Measurements from ENCODE around the gene RGS16. TPM values are rescaled to one million over a fixed set of nuclear protein-coding genes. Genes with fewer than 3 reads are reported as not detected.

RGS16 gene
- total and polyA plus RNA-seq, 2 of the 13 experiments (the other 11 are each of a cell fraction or from before 2014, with no cell fraction given): not detected

GRCh38 chr1:182601416-182601786 lies 2.8 kb downstream of the RGS16 start (continued):
- no peak for TF ChIP-seq POLR2AphosphoS5 (IDR thresholded peaks at IDR 0.05; ENCODE audit: low read depth, low read length)

DNA sequence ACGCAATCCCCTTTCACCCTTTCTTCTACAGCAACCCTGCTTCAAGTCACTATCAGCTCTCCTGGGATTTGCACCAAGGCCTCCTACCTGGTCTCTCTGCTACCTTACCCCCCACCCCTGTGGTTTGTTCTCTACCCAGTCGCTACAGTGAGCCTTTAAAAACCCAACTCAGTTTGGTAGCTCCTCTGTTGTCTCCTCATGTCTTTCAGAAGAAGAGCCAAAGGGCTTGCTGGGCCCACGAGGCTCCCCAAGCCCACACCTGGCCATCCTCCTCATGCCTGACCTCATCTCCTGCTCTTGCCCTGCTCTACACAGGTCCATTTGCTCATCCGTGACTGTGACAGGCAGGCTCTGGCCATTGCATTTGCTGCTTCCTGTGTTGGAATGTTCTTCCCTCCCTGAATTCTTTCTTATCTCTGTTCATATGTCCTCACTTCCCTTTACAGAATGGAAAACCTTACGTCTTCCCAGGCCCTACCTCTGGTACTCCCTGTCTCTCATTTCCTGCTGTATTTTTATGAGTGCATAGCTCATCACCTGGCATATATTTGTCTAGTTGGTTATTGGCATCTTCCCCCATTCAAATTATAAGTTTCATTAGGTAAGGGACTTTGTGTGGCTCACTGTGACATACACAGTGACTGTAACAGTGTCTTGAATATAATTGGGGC lies 3.3 kb downstream of the RGS16 start:
- DNase-seq (ENCODE audit: low spot score): no peak
- ChIA-PET POLR2A (no interaction called here), CTCF (ENCODE audit: low intra/inter-chr PET ratio, low total read pairs) (interaction anchor here (1.3 to 2.5 kb wide), 4 partner anchors 182 to 517 kb away, joined by 3 to 44 read pairs (median 5); no protein-coding TSS in a partner anchor)
- Histone ChIP-seq H3K4me3 (replicated peaks in 1 of 3; ENCODE audit: insufficient read depth in 1 of 3, low read depth in 2 of 3, low read length in 3 of 3) (no peak overlapping the region), H3K36me3 (replicated peaks in 1 of 2; ENCODE audit: control insufficient read depth in 1 of 2, insufficient read depth in 2 of 2, low read length in 2 of 2) (no peaks in the 10 kb centered on the region), H3K9ac (ENCODE audit: insufficient read depth, low read depth, low read length) (no peak overlapping the region), H3K27me3 (ENCODE audit: control insufficient read depth in 1 of 2, insufficient read depth in 2 of 2, low read length in 2 of 2) (peaks cover 3 to 14% of the 10 kb centered on the region in 2 experiments; a peak in 3 of 5 replicates), H3K79me2 (ENCODE audit: insufficient read depth, low read length) (no peaks in the 10 kb centered on the region), H3K4me1 (ENCODE audit: insufficient read depth, low read length) (no peaks in the 10 kb centered on the region), H3K9me3 (ENCODE audit: low read length) (no peaks in the 10 kb centered on the region), H2AFZ (ENCODE audit: low read length) (no peak overlapping the region), H3K4me2 (ENCODE audit: low read depth, low read length) (no peak overlapping the region), H3K27ac (ENCODE audit: extremely low read length, insufficient read depth, low read length) (no peak overlapping the region), H4K20me1 (ENCODE audit: insufficient read depth, low read length) (no peaks in the 10 kb centered on the region)
- WGBS (ENCODE audit: low lambda C conversion rate): 18% methylated on average over 5 of the region's 5 CpGs
- no peak for FAIRE-seq
- in situ Hi-C loops (cut with HindIII; ENCODE audit: extremely low pct_ligation_motif_present, low pct_unique_long_range_greater_than_20kb): loop anchor here (5.0 kb wide), 1 partner anchor 186 kb away; the partner anchor contains the start of gene NPL
- intact Hi-C loops (cut with micrococcal nuclease; ENCODE audit: unreplicated experiment): loop anchor here (1.0 kb wide), 2 partner anchors 181 to 205 kb away; no protein-coding TSS in a partner anchor
- ATAC-seq: no peak
- no TSS peak for BruUV-seq (replicated peaks)
- no peak for TF ChIP-seq JUND (CRISPR knock-in tag; IDR thresholded peaks at IDR 0.05)
- no peak for TF ChIP-seq ZNF7 (CRISPR knock-in tag; IDR thresholded peaks at IDR 0.05)
- TF ChIP-seq ZNF207 (IDR thresholded peaks at IDR 0.05; ENCODE audit: borderline replicate concordance): no peak
- no peak for TF ChIP-seq ZNF557 (CRISPR knock-in tag; IDR thresholded peaks at IDR 0.05)
- TF ChIP-seq AHR (CRISPR knock-in tag; IDR thresholded peaks at IDR 0.05): no peak
- no peak for TF ChIP-seq ZNF75D (CRISPR knock-in tag; IDR thresholded peaks at IDR 0.05; ENCODE audit: borderline replicate concordance)
- no peak for TF ChIP-seq CBX2 (IDR thresholded peaks at IDR 0.05; ENCODE audit: low read depth, low read length)
- no peak for TF ChIP-seq CBX2 (CRISPR knock-in tag; IDR thresholded peaks at IDR 0.05; ENCODE audit: low read depth)
- no peak for TF ChIP-seq SIN3A (IDR thresholded peaks at IDR 0.05; ENCODE audit: borderline replicate concordance, low read depth, low read length)
- no peak for TF ChIP-seq FOXK1 (CRISPR knock-in tag; IDR thresholded peaks at IDR 0.05; ENCODE audit: borderline replicate concordance, low read depth)
- TF ChIP-seq ZNF772 (CRISPR knock-in tag; IDR thresholded peaks at IDR 0.05): no peak
- TF ChIP-seq, protein P1, sequence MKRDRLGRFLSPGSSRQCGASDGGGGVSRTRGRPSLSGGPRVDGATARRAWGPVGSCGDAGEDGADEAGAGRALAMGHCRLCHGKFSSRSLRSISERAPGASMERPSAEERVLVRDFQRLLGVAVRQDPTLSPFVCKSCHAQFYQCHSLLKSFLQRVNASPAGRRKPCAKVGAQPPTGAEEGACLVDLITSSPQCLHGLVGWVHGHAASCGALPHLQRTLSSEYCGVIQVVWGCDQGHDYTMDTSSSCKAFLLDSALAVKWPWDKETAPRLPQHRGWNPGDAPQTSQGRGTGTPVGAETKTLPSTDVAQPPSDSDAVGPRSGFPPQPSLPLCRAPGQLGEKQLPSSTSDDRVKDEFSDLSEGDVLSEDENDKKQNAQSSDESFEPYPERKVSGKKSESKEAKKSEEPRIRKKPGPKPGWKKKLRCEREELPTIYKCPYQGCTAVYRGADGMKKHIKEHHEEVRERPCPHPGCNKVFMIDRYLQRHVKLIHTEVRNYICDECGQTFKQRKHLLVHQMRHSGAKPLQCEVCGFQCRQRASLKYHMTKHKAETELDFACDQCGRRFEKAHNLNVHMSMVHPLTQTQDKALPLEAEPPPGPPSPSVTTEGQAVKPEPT (CRISPR knock-in tag; IDR thresholded peaks at IDR 0.05; ENCODE audit: low read depth): no peak
- no peak for TF ChIP-seq GTF2F1 (IDR thresholded peaks at IDR 0.05; ENCODE audit: low read length)
- TF ChIP-seq ZNF350 (CRISPR knock-in tag; IDR thresholded peaks at IDR 0.05; ENCODE audit: borderline replicate concordance, low read depth): no peak
- no peak for TF ChIP-seq KAT8 (CRISPR knock-in tag; IDR thresholded peaks at IDR 0.05)
- no peak for TF ChIP-seq NR3C1 (CRISPR knock-in tag; IDR thresholded peaks at IDR 0.05)
- no peak for TF ChIP-seq KDM5B (CRISPR knock-in tag; IDR thresholded peaks at IDR 0.05; ENCODE audit: borderline replicate concordance)
- TF ChIP-seq PATZ1 (CRISPR knock-in tag; IDR thresholded peaks at IDR 0.05): no peak
- TF ChIP-seq ARNT2 (CRISPR knock-in tag; IDR thresholded peaks at IDR 0.05; ENCODE audit: low read depth): no peak
- no peak for TF ChIP-seq KLF9 (CRISPR knock-in tag; IDR thresholded peaks at IDR 0.05; ENCODE audit: low read depth)
